Natural killer cell (primary cell): ENCODE measurements around the gene GADD45G. TPM values are rescaled to one million over a fixed set of nuclear protein-coding genes. Genes with fewer than 3 reads are reported as not detected.

Experiments
- ATAC-seq, 3 donors: fragments of 150-1000 bp in 2 of 3; fragments of 200-7000 bp in 1 of 3; cut with Tn5 transposase; 1 replicate in 1 of 3; 2 replicates in 2 of 3; pipeline ENCODE4 v1.10.0; 2021; ENCODE audit warnings: mild to moderate bottlenecking in 2 of 3, moderate library complexity in 2 of 3
- DNase-seq, 2 donors: peaks; one replicate each; pipeline versions ENCODE4 v3.0.0 to v3.0.0-alpha.2; 2013 to 2021; ENCODE audit warnings: mixed read lengths in 1 of 2
- H3K27ac ChIP-seq: one replicate; pipeline ENCODE4 v1.5.1; 2013; ENCODE audit warnings: mild to moderate bottlenecking, low read length
- H3K27me3 ChIP-seq: one replicate; pipeline ENCODE4 v1.6.1; 2013; ENCODE audit warnings: low read length; ENCODE audit not compliant: control insufficient read depth, insufficient read depth
- H3K36me3 ChIP-seq: one replicate; pipeline ENCODE4 v1.6.1; 2013; ENCODE audit warnings: low read length; ENCODE audit not compliant: control insufficient read depth, insufficient read depth
- H3K4me1 ChIP-seq: one replicate; pipeline ENCODE4 v1.6.1; 2013; ENCODE audit warnings: low read length; ENCODE audit not compliant: control insufficient read depth, insufficient read depth
- H3K4me3 ChIP-seq: one replicate; pipeline ENCODE4 v1.5.1; 2013; ENCODE audit warnings: low read length
- H3K9me3 ChIP-seq: one replicate; pipeline ENCODE4 v1.6.1; 2013; ENCODE audit warnings: low read length; ENCODE audit not compliant: control insufficient read depth, insufficient read depth
- H3K27ac Mint-ChIP-seq, 2 donors: one replicate each; pipeline ENCODE4 v1.8.0; 2022; ENCODE audit warnings: mild to moderate bottlenecking in 2 of 2, mixed read lengths in 2 of 2, moderate library complexity in 1 of 2
- H3K27me3 Mint-ChIP-seq, 2 donors: one replicate each; pipeline ENCODE4 v1.8.0; 2022; ENCODE audit warnings: low read depth in 2 of 2, mixed read lengths in 2 of 2
- H3K36me3 Mint-ChIP-seq: one replicate; pipeline ENCODE4 v1.8.0; 2022; ENCODE audit warnings: mixed read lengths
- H3K4me1 Mint-ChIP-seq, 2 donors: one replicate each; pipeline ENCODE4 v1.8.0; 2022; ENCODE audit warnings: mixed read lengths in 2 of 2
- H3K4me3 Mint-ChIP-seq: one replicate; pipeline ENCODE4 v1.8.0; 2022; ENCODE audit warnings: mild to moderate bottlenecking, moderate library complexity, mixed read lengths
- H3K9me3 Mint-ChIP-seq, 2 donors: one replicate each; pipeline ENCODE4 v1.8.0; 2022; ENCODE audit warnings: mixed read lengths in 2 of 2
- CTCF ChIP-seq: fragments of 200-600 bp; IDR thresholded peaks from one replicate; pipeline ENCODE4 v1.8.0; 2022; ENCODE audit warnings: antibody characterized with exemption
- WGBS: methylation state at CpG from one replicate; pipeline ENCODE4 v1.1.7; 2013; ENCODE audit warnings: missing lambda C conversion rate; ENCODE audit not compliant: insufficient coverage; 5-methylcytosine and 5-hydroxymethylcytosine counted together
- intact Hi-C: fragments of 100-400 bp; cut with micrococcal nuclease; formaldehyde crosslinking; loops from one replicate; pipeline ENCODE4 v1.14.2; 2022
- total RNA-seq, 4 donors: library from RNA; stranded (reverse); fragments of 120-200 nt in 1 of 4; gene quantifications; one replicate each; pipeline versions ENCODE4 v1.2.3 to v1.2.4, GENCODE V29; 2013 to 2022

Gene GADD45G
- total RNA-seq, 3 donors from 2014 or later (not counting 1 experiment from before 2014, with no cell fraction given) = 2.6 to 3.2 (median 2.8) TPM

- peak in 1 of 3 donors; percentile 31 for ATAC-seq
- H3K27ac Mint-ChIP-seq = no peak overlapping the region
Observed at GRCh38 chr9:89639961-89640360, 35.1 kb downstream of the GADD45G start.

GRCh38 chr9:89640361-89640760, 35.5 kb downstream of the GADD45G start:
- peaks cover 3% of the 10 kb centered on the region in 2 donors for H3K27me3 Mint-ChIP-seq
- H3K36me3 Mint-ChIP-seq = no peaks in the 10 kb centered on the region
- peak in 1 of 3 donors; percentile 48 for ATAC-seq
- no peaks in the 10 kb centered on the region for H3K4me1 Mint-ChIP-seq
- no peaks in the 10 kb centered on the region for H3K9me3 ChIP-seq
- peaks cover 2% of the 10 kb centered on the region for H3K4me1 ChIP-seq
- H3K27ac Mint-ChIP-seq = no peak overlapping the region
- no peak overlapping the region for H3K27ac ChIP-seq
- H3K4me3 Mint-ChIP-seq = no peak overlapping the region
- H3K9me3 Mint-ChIP-seq = no peaks in the 10 kb centered on the region
- no peak overlapping the region for H3K4me3 ChIP-seq
- no peaks in the 10 kb centered on the region for H3K36me3 ChIP-seq
- 58% methylated on average over 11 of the region's 11 CpGs for WGBS
- TF ChIP-seq CTCF = no peak
- intact Hi-C loops = no loop called here
- no peaks in the 10 kb centered on the region for H3K27me3 ChIP-seq
- no peak for DNase-seq

More at GRCh38 chr9:89639961-89640360, 35.1 kb downstream of the GADD45G start:
- intact Hi-C loops = no loop called here
- Mint-ChIP-seq H3K4me1 (no peaks in the 10 kb centered on the region), H3K4me3 (no peak overlapping the region), H3K27me3 (peaks cover 2 to 3% of the 10 kb centered on the region in 2 donors), H3K36me3 (no peaks in the 10 kb centered on the region), H3K9me3 (no peaks in the 10 kb centered on the region)
- no peak overlapping the region for H3K27ac ChIP-seq
- no peaks in the 10 kb centered on the region for H3K27me3 ChIP-seq
- no peaks in the 10 kb centered on the region for H3K9me3 ChIP-seq
- no peak overlapping the region for H3K4me3 ChIP-seq
- no peak for TF ChIP-seq CTCF
- no peaks in the 10 kb centered on the region for H3K36me3 ChIP-seq
- WGBS = 64% methylated on average over 5 of the region's 5 CpGs
- DNase-seq = no peak
- H3K4me1 ChIP-seq = peaks cover 2% of the 10 kb centered on the region

GRCh38 chr9:89640801-89641200, 36.0 kb downstream of the GADD45G start:
- ATAC-seq = no peak
- no peaks in the 10 kb centered on the region for H3K9me3 Mint-ChIP-seq
- no peaks in the 10 kb centered on the region for H3K36me3 ChIP-seq

More at GRCh38 chr9:89640801-89641200, 36.0 kb downstream of the GADD45G start:
- Histone ChIP-seq H3K9me3 (no peaks in the 10 kb centered on the region), H3K4me1 (peaks cover 2% of the 10 kb centered on the region), H3K27me3 (no peaks in the 10 kb centered on the region), H3K27ac (no peak overlapping the region), H3K4me3 (no peak overlapping the region)
- intact Hi-C loops = no loop called here
- no peaks in the 10 kb centered on the region for H3K4me1 Mint-ChIP-seq
- H3K4me3 Mint-ChIP-seq = no peak overlapping the region
- peaks cover 3 to 7% of the 10 kb centered on the region in 2 donors for H3K27me3 Mint-ChIP-seq
- WGBS = 91% methylated on average over 8 of the region's 8 CpGs
- TF ChIP-seq CTCF = no peak
- no peaks in the 10 kb centered on the region for H3K36me3 Mint-ChIP-seq
- no peak for DNase-seq
- no peak overlapping the region for H3K27ac Mint-ChIP-seq
